SU-DHL-6 (cell line): ENCODE data around the gene NFAT5.

ENCODE experiments used
- H2AFZ ChIP-seq: fragments of 200-600 bp; sonication (generic); 2 replicates; pipeline ENCODE4 v1.6.1; 2014; ENCODE audit warnings: low read depth, mild to moderate bottlenecking, moderate library complexity, mixed read lengths, antibody characterized with exemption, low read length; ENCODE audit not compliant: severe bottlenecking
- H3F3A ChIP-seq: fragments of 200-600 bp; shearing (Covaris generic); 2 replicates; pipeline ENCODE4 v1.6.0; 2016; ENCODE audit warnings: antibody characterized with exemption, mild to moderate bottlenecking; ENCODE audit not compliant: insufficient read depth
- H3K27ac ChIP-seq: fragments of 200-600 bp; sonication (generic); 2 replicates; pipeline ENCODE4 v1.5.1; 2016; ENCODE audit warnings: low read depth, mild to moderate bottlenecking, low read length, moderate library complexity, mixed read lengths
- H3K27me3 ChIP-seq: fragments of 200-600 bp; sonication (generic), shearing (Covaris generic); 2 replicates; pipeline ENCODE4 v1.6.0; 2014; ENCODE audit warnings: mild to moderate bottlenecking, low read length
- H3K36me3 ChIP-seq: fragments of 200-600 bp; sonication (generic); 2 replicates; pipeline ENCODE4 v1.6.1; 2014; ENCODE audit warnings: mild to moderate bottlenecking, low read length, mixed read lengths
- H3K4me2 ChIP-seq: fragments of 300-600, 200-600 bp; shearing (Covaris generic), sonication (generic); 2 replicates; pipeline ENCODE4 v1.6.0; 2014; ENCODE audit warnings: low read length, low read depth, mild to moderate bottlenecking; ENCODE audit not compliant: poor library complexity, severe bottlenecking
- H3K4me3 ChIP-seq: fragments of 200-600 bp; sonication (generic); 2 replicates; pipeline ENCODE4 v1.5.1; 2014; ENCODE audit warnings: antibody characterized with exemption, low read length, mild to moderate bottlenecking, mixed read lengths; ENCODE audit not compliant: insufficient read depth, poor library complexity, severe bottlenecking
- H3K79me2 ChIP-seq: fragments of 200-600 bp; sonication (generic); 2 replicates; pipeline ENCODE4 v1.6.1; 2014; ENCODE audit warnings: mild to moderate bottlenecking, low read length, moderate library complexity; ENCODE audit not compliant: insufficient read depth
- H3K9ac ChIP-seq: fragments of 200-600 bp; sonication (generic); 2 replicates; pipeline ENCODE4 v1.7.0; 2014; ENCODE audit warnings: mild to moderate bottlenecking, low read length
- H3K9me2 ChIP-seq: fragments of 200-600 bp; sonication (generic); replicated peaks from 2 replicates; pipeline ENCODE4 v1.6.1; 2014; ENCODE audit warnings: low read length; ENCODE audit not compliant: insufficient read depth
- H3K9me3 ChIP-seq: fragments of 200-600 bp; sonication (generic); 2 replicates; pipeline ENCODE4 v1.6.1; 2014; ENCODE audit warnings: low read length, mixed read lengths; ENCODE audit not compliant: insufficient read depth
- H4K20me1 ChIP-seq: fragments of 200-600 bp; sonication (generic); 2 replicates; pipeline ENCODE4 v1.6.1; 2014; ENCODE audit warnings: low read depth, mild to moderate bottlenecking, antibody characterized with exemption, low read length, moderate library complexity, mixed read lengths
- EZH2phosphoT487 ChIP-seq: fragments of 200-600 bp; sonication (generic), shearing (Covaris generic); conservative IDR thresholded peaks from 2 replicates; pipeline ENCODE4 v1.6.1; 2018; ENCODE audit warnings: mild to moderate bottlenecking, antibody characterized with exemption, low read length, moderate library complexity, mixed read lengths
- TF ChIP-seq, protein P1 (sequence below): fragments of 200-600 bp; sonication (generic); IDR thresholded peaks from one replicate; pipeline ENCODE4 v1.5.1; 2017; ENCODE audit warnings: antibody characterized with exemption, mild to moderate bottlenecking, low read length, moderate library complexity; ENCODE audit not compliant: insufficient read depth, poor library complexity, severe bottlenecking

Gene NFAT5

DNA sequence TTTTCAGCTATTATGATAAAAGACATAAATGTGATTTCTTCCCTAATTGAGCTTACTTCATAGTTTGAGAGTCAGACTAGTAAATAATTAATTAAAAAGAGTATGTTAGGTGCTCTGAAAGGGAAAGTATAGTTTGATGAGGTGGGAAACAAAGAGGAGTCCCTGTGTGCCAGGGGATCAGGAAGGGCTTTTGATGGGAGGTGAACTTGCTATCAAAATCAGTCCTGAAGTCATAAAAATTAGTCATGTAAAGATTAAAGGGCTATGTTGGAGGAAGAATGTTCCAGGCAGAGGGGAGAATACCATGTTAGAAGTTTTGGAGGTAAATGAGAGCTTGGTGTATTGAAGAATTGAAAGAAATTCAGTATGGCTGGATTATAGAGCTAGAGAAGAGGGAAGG, 31.0 kb downstream of the NFAT5 start:
- no peak overlapping the region for H3K4me2 ChIP-seq
- no peaks in the 10 kb centered on the region for H4K20me1 ChIP-seq
- TF ChIP-seq, protein P1, sequence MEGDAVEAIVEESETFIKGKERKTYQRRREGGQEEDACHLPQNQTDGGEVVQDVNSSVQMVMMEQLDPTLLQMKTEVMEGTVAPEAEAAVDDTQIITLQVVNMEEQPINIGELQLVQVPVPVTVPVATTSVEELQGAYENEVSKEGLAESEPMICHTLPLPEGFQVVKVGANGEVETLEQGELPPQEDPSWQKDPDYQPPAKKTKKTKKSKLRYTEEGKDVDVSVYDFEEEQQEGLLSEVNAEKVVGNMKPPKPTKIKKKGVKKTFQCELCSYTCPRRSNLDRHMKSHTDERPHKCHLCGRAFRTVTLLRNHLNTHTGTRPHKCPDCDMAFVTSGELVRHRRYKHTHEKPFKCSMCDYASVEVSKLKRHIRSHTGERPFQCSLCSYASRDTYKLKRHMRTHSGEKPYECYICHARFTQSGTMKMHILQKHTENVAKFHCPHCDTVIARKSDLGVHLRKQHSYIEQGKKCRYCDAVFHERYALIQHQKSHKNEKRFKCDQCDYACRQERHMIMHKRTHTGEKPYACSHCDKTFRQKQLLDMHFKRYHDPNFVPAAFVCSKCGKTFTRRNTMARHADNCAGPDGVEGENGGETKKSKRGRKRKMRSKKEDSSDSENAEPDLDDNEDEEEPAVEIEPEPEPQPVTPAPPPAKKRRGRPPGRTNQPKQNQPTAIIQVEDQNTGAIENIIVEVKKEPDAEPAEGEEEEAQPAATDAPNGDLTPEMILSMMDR = no peak
- no peak for TF ChIP-seq EZH2phosphoT487
- H3K4me3 ChIP-seq = no peak overlapping the region
- no peaks in the 10 kb centered on the region for H3K27me3 ChIP-seq
- H3K9me2 ChIP-seq = no peaks in the 10 kb centered on the region
- no peaks in the 10 kb centered on the region for H3K9me3 ChIP-seq
- no peak overlapping the region for H3K27ac ChIP-seq
- no peaks in the 10 kb centered on the region for H3K36me3 ChIP-seq
- H3K9ac ChIP-seq = no peak overlapping the region
- H2AFZ ChIP-seq = no peak overlapping the region
- H3K79me2 ChIP-seq = peaks cover 3% of the 10 kb centered on the region
- H3F3A ChIP-seq = no peaks in the 10 kb centered on the region

DNA sequence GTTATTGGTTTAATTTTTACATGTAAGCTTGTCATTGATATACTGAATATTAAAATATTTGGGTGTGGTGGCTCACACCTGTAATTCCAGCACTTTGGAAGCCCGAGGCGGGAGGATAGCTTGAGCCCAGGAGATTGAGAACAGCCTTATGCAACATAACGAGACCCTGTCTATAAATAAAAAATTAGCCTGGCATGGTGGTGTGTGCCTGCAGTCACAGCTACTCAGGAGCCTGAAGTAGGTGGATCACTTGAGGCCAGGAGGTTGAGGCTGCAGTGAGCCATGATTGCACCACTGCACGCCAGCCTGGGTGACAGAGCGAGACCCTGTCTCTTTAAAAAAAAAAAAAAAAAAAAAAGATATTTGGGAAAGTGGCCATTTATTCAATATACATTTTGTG, 32.3 kb downstream of the NFAT5 start:
- Histone ChIP-seq H3K9me2 (no peaks in the 10 kb centered on the region), H3F3A (no peaks in the 10 kb centered on the region), H3K27ac (no peak overlapping the region), H3K9ac (no peak overlapping the region), H3K79me2 (peaks cover 3% of the 10 kb centered on the region), H4K20me1 (no peaks in the 10 kb centered on the region), H3K9me3 (no peaks in the 10 kb centered on the region), H3K36me3 (no peaks in the 10 kb centered on the region), H2AFZ (no peak overlapping the region), H3K4me3 (no peak overlapping the region), H3K4me2 (no peak overlapping the region), H3K27me3 (no peaks in the 10 kb centered on the region)
- no peak for TF ChIP-seq EZH2phosphoT487
- TF ChIP-seq, protein P1 = no peak

DNA sequence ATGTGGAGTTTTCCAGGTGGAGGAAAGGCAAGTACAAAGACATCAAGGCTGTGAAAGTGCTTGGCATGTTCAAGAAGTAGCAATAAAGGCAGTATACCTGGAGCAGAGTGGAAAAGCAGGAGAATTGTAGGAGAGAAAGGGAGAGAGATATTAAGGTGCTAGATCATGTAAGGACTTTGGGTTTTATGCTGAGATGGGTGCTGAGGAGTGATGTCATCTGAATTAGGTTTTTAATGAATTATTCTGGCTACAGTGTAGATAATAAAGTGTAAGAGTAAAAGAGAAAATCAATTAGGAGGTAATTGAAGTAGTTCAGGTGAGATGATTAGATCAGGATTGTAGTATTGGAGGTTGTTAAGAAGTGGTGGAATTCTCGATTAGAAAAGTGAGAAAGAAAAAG, 34.0 kb downstream of the NFAT5 start:
- no peaks in the 10 kb centered on the region for H4K20me1 ChIP-seq

More for the DNA sequence above, 34.0 kb downstream of the NFAT5 start:
- no peaks in the 10 kb centered on the region for H3K9me2 ChIP-seq
- H3K36me3 ChIP-seq = no peaks in the 10 kb centered on the region
- H3K27me3 ChIP-seq = no peaks in the 10 kb centered on the region
- H3K79me2 ChIP-seq = peaks cover 11% of the 10 kb centered on the region; the same call in 1 of the 2 replicates
- H3K9me3 ChIP-seq = no peaks in the 10 kb centered on the region
- no peaks in the 10 kb centered on the region for H3F3A ChIP-seq
- no peak for TF ChIP-seq EZH2phosphoT487
- TF ChIP-seq, protein P1 = no peak
- no peak overlapping the region for H3K27ac ChIP-seq
- no peak overlapping the region for H2AFZ ChIP-seq
- no peak overlapping the region for H3K4me2 ChIP-seq
- no peak overlapping the region for H3K4me3 ChIP-seq
- no peak overlapping the region for H3K9ac ChIP-seq
